Calu3 (cell line): ENCODE results near the gene ATP13A3. TPM values are rescaled to one million over a fixed set of nuclear protein-coding genes. Genes with fewer than 3 reads are reported as not detected.

Experiments
- BruUV-seq: library from RNA; stranded (reverse); fragments of 400-500 nt; replicated peaks from 2 replicates; lab custom pipeline; 2021; lab: Mats Ljungman, UMichigan
- CTCF ChIA-PET: fragments of 300-600 bp; sonication (Branson Sonifier 250); formaldehyde crosslinking; loops from one replicate; lab custom pipeline; 2022; ENCODE audit warnings: antibody characterized with exemption; lab: Charles Lee
- DNase-seq: peaks from one replicate; pipeline ENCODE4 v3.0.0; 2022
- H3K27ac Mint-ChIP-seq: one replicate; pipeline ENCODE4 v1.8.0; 2022; ENCODE audit warnings: mixed read lengths; ENCODE audit not compliant: unreplicated experiment
- H3K27me3 Mint-ChIP-seq: one replicate; pipeline ENCODE4 v1.8.0; 2022; ENCODE audit warnings: mixed read lengths; ENCODE audit not compliant: unreplicated experiment
- H3K36me3 Mint-ChIP-seq: one replicate; pipeline ENCODE4 v1.8.0; 2022; ENCODE audit warnings: mild to moderate bottlenecking, moderate library complexity, mixed read lengths; ENCODE audit not compliant: insufficient read depth, unreplicated experiment
- H3K4me1 Mint-ChIP-seq: one replicate; pipeline ENCODE4 v1.8.0; 2022; ENCODE audit warnings: mild to moderate bottlenecking, low read depth, mixed read lengths; ENCODE audit not compliant: unreplicated experiment
- H3K4me3 Mint-ChIP-seq: one replicate; pipeline ENCODE4 v1.8.0; 2022; ENCODE audit warnings: mild to moderate bottlenecking, low read depth, moderate library complexity, mixed read lengths; ENCODE audit not compliant: unreplicated experiment
- H3K9me3 Mint-ChIP-seq: one replicate; pipeline ENCODE4 v1.8.0; 2022; ENCODE audit warnings: low read depth, mixed read lengths; ENCODE audit not compliant: unreplicated experiment
- intact Hi-C: fragments of 100-400 bp; cut with micrococcal nuclease; formaldehyde crosslinking; loops from one replicate; pipeline ENCODE4 v1.10.0; 2022; ENCODE audit not compliant: unreplicated experiment
- total RNA-seq: library from RNA; stranded (reverse); gene quantifications from 2 replicates; pipeline ENCODE4 v1.2.3, GENCODE V29; 2022
- TF ChIP-seq, protein P1 (sequence below): fragments of 200-600 bp; IDR thresholded peaks from one replicate; pipeline ENCODE4 v1.8.0; 2022; ENCODE audit warnings: antibody characterized with exemption; ENCODE audit not compliant: unreplicated experiment

ATP13A3 gene
- total RNA-seq, 1 experiment from 2014 or later = 229 TPM

DNA sequence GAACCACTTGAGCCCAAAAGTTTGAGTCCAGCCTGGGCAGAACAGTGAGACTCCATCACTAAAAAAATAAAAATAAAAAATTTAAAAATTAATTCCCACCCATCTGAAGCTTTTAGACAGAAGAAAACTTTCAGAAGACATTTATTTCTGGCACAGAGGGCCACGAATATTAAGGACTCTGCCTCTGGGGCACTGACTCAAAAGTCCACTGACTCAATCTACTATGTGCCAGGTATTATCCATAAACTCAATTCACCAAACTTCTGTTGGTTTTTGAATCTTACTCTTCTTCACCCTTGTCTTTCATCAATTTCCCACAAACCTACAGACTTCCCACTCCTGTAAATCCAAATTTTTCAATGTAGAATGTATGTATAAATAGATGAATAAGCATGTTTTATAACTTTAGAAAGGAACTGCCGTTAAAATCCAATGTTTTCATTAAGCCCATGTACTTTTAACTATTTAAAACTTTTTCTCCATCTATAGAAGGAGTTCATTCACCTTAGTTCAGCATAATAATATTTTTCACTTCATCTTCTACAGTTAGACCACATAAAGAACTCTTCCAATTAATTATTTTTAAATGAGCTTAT lies 19.9 kb downstream of the ATP13A3 start:
- H3K4me1 Mint-ChIP-seq = no peaks in the 10 kb centered on the region
- no peaks in the 10 kb centered on the region for H3K36me3 Mint-ChIP-seq
- TF ChIP-seq, protein P1, sequence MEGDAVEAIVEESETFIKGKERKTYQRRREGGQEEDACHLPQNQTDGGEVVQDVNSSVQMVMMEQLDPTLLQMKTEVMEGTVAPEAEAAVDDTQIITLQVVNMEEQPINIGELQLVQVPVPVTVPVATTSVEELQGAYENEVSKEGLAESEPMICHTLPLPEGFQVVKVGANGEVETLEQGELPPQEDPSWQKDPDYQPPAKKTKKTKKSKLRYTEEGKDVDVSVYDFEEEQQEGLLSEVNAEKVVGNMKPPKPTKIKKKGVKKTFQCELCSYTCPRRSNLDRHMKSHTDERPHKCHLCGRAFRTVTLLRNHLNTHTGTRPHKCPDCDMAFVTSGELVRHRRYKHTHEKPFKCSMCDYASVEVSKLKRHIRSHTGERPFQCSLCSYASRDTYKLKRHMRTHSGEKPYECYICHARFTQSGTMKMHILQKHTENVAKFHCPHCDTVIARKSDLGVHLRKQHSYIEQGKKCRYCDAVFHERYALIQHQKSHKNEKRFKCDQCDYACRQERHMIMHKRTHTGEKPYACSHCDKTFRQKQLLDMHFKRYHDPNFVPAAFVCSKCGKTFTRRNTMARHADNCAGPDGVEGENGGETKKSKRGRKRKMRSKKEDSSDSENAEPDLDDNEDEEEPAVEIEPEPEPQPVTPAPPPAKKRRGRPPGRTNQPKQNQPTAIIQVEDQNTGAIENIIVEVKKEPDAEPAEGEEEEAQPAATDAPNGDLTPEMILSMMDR = no peak
- H3K27ac Mint-ChIP-seq = no peak overlapping the region
- no TSS peak for BruUV-seq
- DNase-seq = no peak
- intact Hi-C loops = no loop called here
- no peaks in the 10 kb centered on the region for H3K27me3 Mint-ChIP-seq
- CTCF ChIA-PET = interaction anchor here (0.7 to 1.7 kb wide), 3 partner anchors 126 to 149 kb away, joined by 3 to 4 read pairs (median 3); no protein-coding TSS in a partner anchor
- H3K9me3 Mint-ChIP-seq = no peaks in the 10 kb centered on the region
- no peak overlapping the region for H3K4me3 Mint-ChIP-seq

DNA sequence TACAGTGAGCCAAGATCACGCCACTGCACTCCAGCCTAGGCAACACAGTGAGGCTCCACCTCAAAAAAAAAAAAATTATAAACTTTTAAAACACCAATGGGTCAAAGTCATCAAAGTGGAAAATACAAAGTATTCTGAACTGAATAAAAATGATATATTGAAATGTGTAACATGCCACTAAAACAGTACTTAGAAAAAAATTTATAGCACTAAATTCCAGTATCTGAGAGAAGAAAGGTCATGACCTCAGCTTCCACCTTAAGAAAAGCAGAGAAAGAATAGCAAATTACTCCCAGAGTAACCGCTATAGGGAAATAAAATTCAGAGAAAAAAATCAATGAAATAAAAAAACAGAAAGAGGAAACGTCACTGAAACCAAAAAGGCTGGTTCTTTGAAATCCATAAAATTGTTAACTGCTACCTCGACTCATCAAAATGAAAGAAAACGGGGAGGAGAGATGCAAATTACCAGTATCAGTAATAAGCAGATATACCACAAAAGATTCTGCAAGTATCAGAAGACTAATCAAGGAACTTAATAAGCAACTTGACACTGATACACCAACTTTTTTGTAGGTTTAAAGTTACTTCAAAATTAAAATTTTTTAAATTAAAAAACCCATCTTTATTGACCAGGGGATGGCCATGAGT lies 20.8 kb downstream of the ATP13A3 start:
- BruUV-seq = no TSS peak
- no peaks in the 10 kb centered on the region for H3K9me3 Mint-ChIP-seq
- intact Hi-C loops = no loop called here
- no peak overlapping the region for H3K4me3 Mint-ChIP-seq
- TF ChIP-seq, protein P1 = no peak
- no peaks in the 10 kb centered on the region for H3K27me3 Mint-ChIP-seq
- H3K36me3 Mint-ChIP-seq = no peaks in the 10 kb centered on the region
- CTCF ChIA-PET = interaction anchor here (0.7 kb wide), 1 partner anchor 150 kb away, joined by 3 read pairs; no protein-coding TSS in a partner anchor
- DNase-seq = no peak
- H3K27ac Mint-ChIP-seq = no peak overlapping the region
- no peaks in the 10 kb centered on the region for H3K4me1 Mint-ChIP-seq

DNA sequence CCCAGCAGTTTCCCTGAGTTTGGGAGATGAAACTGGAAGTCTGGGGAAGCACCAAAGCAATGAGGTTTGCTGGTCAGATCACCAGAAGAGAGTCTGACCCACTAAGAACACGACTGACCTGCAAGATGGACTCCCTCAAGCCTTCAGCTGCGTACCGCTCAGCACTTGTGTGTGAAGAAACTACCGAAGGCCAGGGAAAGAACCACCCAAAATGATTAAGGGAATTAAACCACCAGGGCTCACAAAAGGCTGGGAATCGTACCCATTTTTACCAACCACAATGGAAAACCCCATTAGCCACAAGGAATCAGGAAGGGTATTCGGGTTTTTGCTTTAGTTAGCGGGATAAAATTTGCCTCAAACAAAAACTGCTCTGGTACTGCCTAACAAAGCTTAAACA lies 21.6 kb downstream of the ATP13A3 start:
- H3K9me3 Mint-ChIP-seq = no peaks in the 10 kb centered on the region
- H3K4me3 Mint-ChIP-seq = no peak overlapping the region
- TF ChIP-seq, protein P1 = no peak
- no peaks in the 10 kb centered on the region for H3K4me1 Mint-ChIP-seq
- CTCF ChIA-PET = no interaction called here
- no peak overlapping the region for H3K27ac Mint-ChIP-seq
- no TSS peak for BruUV-seq
- intact Hi-C loops = no loop called here
- no peaks in the 10 kb centered on the region for H3K36me3 Mint-ChIP-seq
- DNase-seq = no peak
- H3K27me3 Mint-ChIP-seq = no peaks in the 10 kb centered on the region

DNA sequence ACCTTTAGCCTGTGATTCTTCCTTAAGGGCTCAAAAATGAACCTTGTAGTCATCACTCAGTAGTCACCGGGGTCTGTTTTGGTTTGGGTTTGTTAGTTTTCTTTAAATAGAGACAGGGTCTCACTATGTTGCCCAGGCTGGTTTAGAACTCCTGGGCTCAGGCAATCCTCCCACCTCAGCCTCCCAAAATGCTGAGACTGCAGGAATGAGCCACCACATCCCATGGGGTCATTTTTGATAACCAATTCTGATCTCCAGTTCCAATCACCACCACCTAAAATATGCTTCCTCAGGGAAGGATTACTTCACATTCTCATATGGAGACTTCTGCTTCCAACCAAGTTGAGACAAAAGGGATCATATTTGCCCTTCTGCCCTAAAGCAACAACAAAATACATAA lies 22.1 kb downstream of the ATP13A3 start:
- H3K27ac Mint-ChIP-seq = no peak overlapping the region
- TF ChIP-seq, protein P1 = no peak
- H3K4me1 Mint-ChIP-seq = no peaks in the 10 kb centered on the region
- intact Hi-C loops = no loop called here
- no peaks in the 10 kb centered on the region for H3K27me3 Mint-ChIP-seq
- CTCF ChIA-PET = no interaction called here
- no peak overlapping the region for H3K4me3 Mint-ChIP-seq
- no TSS peak for BruUV-seq
- DNase-seq = no peak
- no peaks in the 10 kb centered on the region for H3K36me3 Mint-ChIP-seq
- H3K9me3 Mint-ChIP-seq = no peaks in the 10 kb centered on the region
